ENCODE measurements around the gene MITF.

Gene MITF

GRCh38 chr3:69983546-69984265 is 244.4 kb downstream of the MITF start:
- H3K27me3 Mint-ChIP-seq: no peaks in the 10 kb centered on the region

GRCh38 chr3:69985266-69985665 is 246.0 kb downstream of the MITF start:
- no peaks in the 10 kb centered on the region for H3K36me3 Mint-ChIP-seq
- no peaks in the 10 kb centered on the region for H3K27me3 Mint-ChIP-seq
- H3K4me3 Mint-ChIP-seq: no peak overlapping the region
- no peaks in the 10 kb centered on the region for H3K4me1 Mint-ChIP-seq
- H3K9me3 Mint-ChIP-seq: no peaks in the 10 kb centered on the region
- no peak overlapping the region for H3K27ac Mint-ChIP-seq

More at GRCh38 chr3:69983546-69984265, 244.4 kb downstream of the MITF start:
- Mint-ChIP-seq H3K4me3 (no peak overlapping the region), H3K4me1 (no peaks in the 10 kb centered on the region), H3K27ac (no peak overlapping the region), H3K36me3 (no peaks in the 10 kb centered on the region), H3K9me3 (no peaks in the 10 kb centered on the region)

GRCh38 chr3:69986419-69986818 is 247.2 kb downstream of the MITF start:
- Mint-ChIP-seq H3K4me3 (no peak overlapping the region), H3K36me3 (no peaks in the 10 kb centered on the region), H3K27ac (no peak overlapping the region), H3K4me1 (no peaks in the 10 kb centered on the region), H3K27me3 (no peaks in the 10 kb centered on the region), H3K9me3 (no peaks in the 10 kb centered on the region)

GRCh38 chr3:69987833-69988232 is 248.6 kb downstream of the MITF start:
- no peak overlapping the region for H3K4me3 Mint-ChIP-seq
- no peaks in the 10 kb centered on the region for H3K36me3 Mint-ChIP-seq
- H3K27ac Mint-ChIP-seq: no peak overlapping the region
- H3K9me3 Mint-ChIP-seq: no peaks in the 10 kb centered on the region
- no peaks in the 10 kb centered on the region for H3K4me1 Mint-ChIP-seq
- H3K27me3 Mint-ChIP-seq: no peaks in the 10 kb centered on the region

- no peaks in the 10 kb centered on the region for H3K36me3 Mint-ChIP-seq
- H3K4me1 Mint-ChIP-seq: no peaks in the 10 kb centered on the region
- no peak overlapping the region for H3K4me3 Mint-ChIP-seq
- no peak overlapping the region for H3K27ac Mint-ChIP-seq
- H3K27me3 Mint-ChIP-seq: peaks cover 2% of the 10 kb centered on the region
- no peaks in the 10 kb centered on the region for H3K9me3 Mint-ChIP-seq
Observed at GRCh38 chr3:69993757-69994156, 254.5 kb downstream of the MITF start.

GRCh38 chr3:69994919-69995318 is 255.7 kb downstream of the MITF start:
- Mint-ChIP-seq H3K4me1 (no peaks in the 10 kb centered on the region), H3K9me3 (peaks cover 5% of the 10 kb centered on the region), H3K27me3 (peaks cover 2% of the 10 kb centered on the region), H3K4me3 (no peak overlapping the region), H3K27ac (no peak overlapping the region), H3K36me3 (no peaks in the 10 kb centered on the region)

GRCh38 chr3:69997631-69998307 is 258.5 kb downstream of the MITF start:
- Mint-ChIP-seq H3K27me3 (peaks cover 2% of the 10 kb centered on the region), H3K4me1 (no peaks in the 10 kb centered on the region), H3K4me3 (no peak overlapping the region), H3K27ac (no peak overlapping the region), H3K9me3 (peaks cover 5% of the 10 kb centered on the region), H3K36me3 (no peaks in the 10 kb centered on the region)

GRCh38 chr3:69998759-69999139 is 259.5 kb downstream of the MITF start:
- H3K4me1 Mint-ChIP-seq: no peaks in the 10 kb centered on the region
- no peak overlapping the region for H3K4me3 Mint-ChIP-seq
- H3K9me3 Mint-ChIP-seq: peaks cover 5% of the 10 kb centered on the region
- H3K27ac Mint-ChIP-seq: peak overlapping the region; percentile 5
- peaks cover 2% of the 10 kb centered on the region for H3K27me3 Mint-ChIP-seq
- H3K36me3 Mint-ChIP-seq: no peaks in the 10 kb centered on the region

- Mint-ChIP-seq H3K36me3 (no peaks in the 10 kb centered on the region), H3K4me3 (no peak within 1 kb of the TSS), H3K9me3 (peaks cover 5% of the 10 kb centered on the region), H3K27ac (peak within 1 kb of the TSS; percentile 5), H3K4me1 (no peaks in the 10 kb centered on the region), H3K27me3 (peaks cover 2% of the 10 kb centered on the region)
Observed at GRCh38 chr3:69999140-70000027, 260.1 kb downstream of the MITF start, which contains the start of gene SAMMSON. SAMMSON (plus strand) TSS chr3:69999733.

GRCh38 chr3:70000028-70000410 is 260.8 kb downstream of the MITF start:
- no peaks in the 10 kb centered on the region for H3K4me1 Mint-ChIP-seq
- H3K9me3 Mint-ChIP-seq: peaks cover 5% of the 10 kb centered on the region
- no peak overlapping the region for H3K4me3 Mint-ChIP-seq
- H3K27ac Mint-ChIP-seq: no peak overlapping the region
- no peaks in the 10 kb centered on the region for H3K36me3 Mint-ChIP-seq
- peaks cover 2% of the 10 kb centered on the region for H3K27me3 Mint-ChIP-seq

- Mint-ChIP-seq H3K9me3 (peaks cover 5% of the 10 kb centered on the region), H3K27me3 (peaks cover 2% of the 10 kb centered on the region), H3K27ac (no peak overlapping the region), H3K4me3 (no peak overlapping the region), H3K4me1 (no peaks in the 10 kb centered on the region), H3K36me3 (no peaks in the 10 kb centered on the region)
Observed at GRCh38 chr3:70000563-70001081, 261.4 kb downstream of the MITF start.

GRCh38 chr3:70003119-70003518 is 263.9 kb downstream of the MITF start:
- Mint-ChIP-seq H3K4me3 (no peak overlapping the region), H3K27me3 (peaks cover 2% of the 10 kb centered on the region), H3K27ac (no peak overlapping the region), H3K9me3 (peaks cover 5% of the 10 kb centered on the region), H3K36me3 (no peaks in the 10 kb centered on the region), H3K4me1 (no peaks in the 10 kb centered on the region)

GRCh38 chr3:70006089-70006488 is 266.8 kb downstream of the MITF start:
- peaks cover under 1% of the 10 kb centered on the region for H3K27me3 Mint-ChIP-seq
- H3K4me3 Mint-ChIP-seq: no peak overlapping the region
- H3K4me1 Mint-ChIP-seq: no peaks in the 10 kb centered on the region

GRCh38 chr3:70010346-70010745 is 271.1 kb downstream of the MITF start:
- no peaks in the 10 kb centered on the region for H3K4me1 Mint-ChIP-seq
- no peaks in the 10 kb centered on the region for H3K36me3 Mint-ChIP-seq
- peaks cover 4% of the 10 kb centered on the region for H3K27me3 Mint-ChIP-seq
- H3K4me3 Mint-ChIP-seq: no peak overlapping the region
- H3K27ac Mint-ChIP-seq: no peak overlapping the region
- H3K9me3 Mint-ChIP-seq: no peaks in the 10 kb centered on the region

More at GRCh38 chr3:70006089-70006488, 266.8 kb downstream of the MITF start:
- no peak overlapping the region for H3K27ac Mint-ChIP-seq
- no peaks in the 10 kb centered on the region for H3K36me3 Mint-ChIP-seq
- no peaks in the 10 kb centered on the region for H3K9me3 Mint-ChIP-seq

- Mint-ChIP-seq H3K36me3 (no peaks in the 10 kb centered on the region), H3K4me3 (no peak overlapping the region), H3K27me3 (peaks cover 4% of the 10 kb centered on the region), H3K27ac (no peak overlapping the region), H3K4me1 (no peaks in the 10 kb centered on the region), H3K9me3 (no peaks in the 10 kb centered on the region)
Observed at GRCh38 chr3:70011582-70011981, 272.3 kb downstream of the MITF start.

Measured in activated naive CD4-positive, alpha-beta T cell treated with anti-CD3 and anti-CD28 coated beads, Interleukin-2, amount 50 U/mL, for 24 hours (primary cell).